GM19452 (cell line): ENCODE measurements around the gene RPS6KB1.
"Not testable (repeated sequence)": the region's sequence is repeated elsewhere in the genome, so short reads cannot be mapped to it uniquely, and the experiment has no call there.

Experiments used
- ATAC-seq: cut with Tn5 transposase; IDR thresholded peaks from one replicate; pipeline ENCODE4 v1.9.1; 2021; ENCODE audit not compliant: unreplicated experiment

RPS6KB1 gene

DNA sequence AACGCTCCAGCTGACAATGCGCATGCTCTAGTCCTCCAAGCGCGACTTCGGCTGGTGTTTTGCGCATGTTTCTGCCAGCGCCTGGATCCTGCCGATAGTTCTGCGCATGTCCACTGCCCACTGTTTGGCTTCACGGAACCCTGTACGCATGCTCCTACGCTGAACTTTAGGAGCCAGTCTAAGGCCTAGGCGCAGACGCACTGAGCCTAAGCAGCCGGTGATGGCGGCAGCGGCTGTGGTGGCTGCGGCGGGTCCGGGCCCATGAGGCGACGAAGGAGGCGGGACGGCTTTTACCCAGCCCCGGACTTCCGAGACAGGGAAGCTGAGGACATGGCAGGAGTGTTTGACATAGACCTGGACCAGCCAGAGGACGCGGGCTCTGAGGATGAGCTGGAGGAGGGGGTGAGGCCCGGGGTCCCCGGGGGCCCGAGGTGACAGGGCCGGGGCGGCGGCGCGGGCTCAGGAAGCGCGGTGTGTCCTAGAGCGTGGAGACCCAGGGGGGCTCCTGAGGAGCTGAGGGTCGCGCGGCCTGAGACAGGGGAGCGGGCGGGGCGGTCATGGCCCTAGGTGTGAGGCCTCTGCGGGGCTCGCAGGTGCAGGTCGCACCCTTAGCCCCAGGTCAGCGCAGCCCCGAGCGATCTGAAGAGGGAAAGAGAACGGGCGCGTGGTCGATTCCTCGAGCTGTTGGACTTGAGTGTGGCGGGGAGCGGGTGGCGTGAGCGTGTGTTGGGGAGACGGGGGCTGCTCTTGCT, at the start of gene RPS6KB1, which contains the start of gene TUBD1:
TSS of gene RPS6KB1 (plus strand) at position 198 of the 752 bp plus-strand sequence. CDS start at position 262, 64 bp downstream.
TSS of gene TUBD1 (minus strand) at position 20 of the 752 bp plus-strand sequence. CDS start 1,941 bp downstream, outside the sequence.
- ATAC-seq: peak; percentile 86

DNA sequence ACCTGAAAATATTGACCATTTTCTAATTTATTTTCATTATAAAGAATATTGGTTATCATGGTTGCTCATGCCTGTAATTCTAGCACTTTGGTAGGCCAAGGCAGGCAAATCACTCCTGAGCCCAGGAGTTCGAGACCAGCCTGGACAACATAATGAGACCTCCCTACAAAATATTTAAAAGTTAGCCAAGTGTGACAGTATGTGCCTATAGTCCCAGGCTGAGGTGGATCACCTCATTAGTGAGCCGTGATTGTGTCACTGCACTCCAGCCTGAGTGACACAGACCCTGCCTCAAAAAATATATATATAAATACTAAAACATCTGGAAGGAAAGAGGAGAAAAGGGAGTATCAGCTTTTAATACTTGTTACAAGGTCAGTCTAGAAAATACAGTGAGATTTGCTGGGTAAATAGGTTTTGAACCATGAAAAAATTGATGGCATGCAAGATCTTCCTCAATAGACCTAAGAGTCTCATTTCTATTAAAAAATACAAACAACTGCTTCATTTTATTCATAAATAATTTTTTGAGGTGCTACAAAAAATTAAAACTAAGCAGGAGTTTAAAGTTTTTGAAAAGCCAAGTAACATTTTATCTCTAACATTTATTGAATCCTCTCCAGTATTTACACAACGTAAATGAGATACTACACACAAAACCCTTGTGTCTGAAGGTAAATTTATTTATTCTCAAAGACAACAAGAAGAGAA, 47.9 kb upstream of the RPS6KB1 start:
- ATAC-seq: no peak

DNA sequence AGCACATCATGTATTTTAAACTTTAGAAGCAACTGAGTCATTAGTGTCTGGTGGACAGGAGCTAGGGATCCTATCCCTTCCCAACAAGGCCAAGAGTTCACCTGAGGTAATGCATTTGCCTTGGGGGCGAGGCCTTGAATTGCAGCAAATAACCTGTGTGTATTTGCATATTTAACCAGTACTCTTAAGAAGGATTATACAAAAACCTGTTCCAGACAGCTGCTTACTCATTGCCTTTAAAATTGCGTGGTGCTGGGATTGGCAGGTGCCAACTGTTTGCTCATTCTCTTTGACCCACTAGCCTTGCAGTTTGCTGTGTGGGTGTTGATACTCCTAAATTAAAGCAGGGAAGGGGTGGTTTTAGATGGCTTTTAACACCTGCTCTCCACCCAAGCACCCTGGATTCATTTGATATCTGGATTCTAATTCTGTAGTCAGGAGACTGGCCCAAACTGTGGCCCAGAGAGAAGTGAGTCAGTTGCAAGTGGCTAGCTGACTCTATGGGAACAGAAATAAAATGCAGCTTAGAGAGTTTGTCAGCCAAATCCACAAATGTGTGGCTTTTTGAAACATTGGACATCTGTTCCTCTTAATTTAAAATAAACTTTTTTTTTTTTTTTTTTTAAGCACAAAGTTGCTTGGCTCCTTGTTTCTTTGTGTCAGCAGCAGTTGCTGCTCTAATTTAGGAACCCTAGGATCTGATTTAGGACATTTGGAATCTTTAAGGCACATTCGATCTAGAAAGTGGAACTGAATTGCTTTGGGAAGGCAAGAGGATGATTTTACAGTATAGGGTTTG, 47.1 kb upstream of the RPS6KB1 start:
- ATAC-seq: no peak

DNA sequence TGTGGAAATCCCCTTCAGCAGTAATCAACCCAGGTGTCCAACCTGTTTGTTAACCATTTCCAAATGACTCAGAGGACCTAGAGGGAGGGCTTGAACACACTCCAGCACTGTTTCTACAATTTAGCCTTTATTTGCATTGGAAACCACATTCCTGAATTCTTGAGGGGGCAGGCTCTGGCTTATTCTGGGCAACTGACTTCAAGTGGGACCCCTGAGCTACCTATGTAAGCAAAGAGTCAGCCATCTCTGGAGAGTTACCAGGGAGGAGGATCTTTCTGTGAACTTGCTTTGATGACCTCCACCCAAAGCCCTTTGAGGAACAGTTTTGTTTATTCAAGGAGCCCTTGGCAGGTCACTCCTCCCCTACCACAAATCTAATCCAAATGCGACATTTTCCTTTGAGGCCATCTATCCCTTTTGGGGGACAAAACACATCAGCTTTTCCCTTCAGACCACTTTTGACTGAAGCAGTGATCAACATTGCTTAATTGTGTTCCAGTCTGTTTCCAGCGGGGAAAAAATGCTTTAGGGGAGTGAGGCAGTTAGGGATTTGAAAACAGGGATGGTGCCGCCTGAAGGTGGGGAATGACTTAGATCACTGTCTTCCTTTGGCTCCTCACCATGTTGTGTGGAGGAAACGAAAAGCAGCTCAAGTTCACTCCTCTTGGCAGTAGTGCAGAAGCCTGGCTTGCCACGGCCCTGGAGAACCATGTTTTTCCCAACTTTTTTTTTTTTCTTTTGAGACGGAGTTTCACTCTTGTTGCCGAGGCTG, 46.3 kb upstream of the RPS6KB1 start:
- no peak for ATAC-seq

DNA sequence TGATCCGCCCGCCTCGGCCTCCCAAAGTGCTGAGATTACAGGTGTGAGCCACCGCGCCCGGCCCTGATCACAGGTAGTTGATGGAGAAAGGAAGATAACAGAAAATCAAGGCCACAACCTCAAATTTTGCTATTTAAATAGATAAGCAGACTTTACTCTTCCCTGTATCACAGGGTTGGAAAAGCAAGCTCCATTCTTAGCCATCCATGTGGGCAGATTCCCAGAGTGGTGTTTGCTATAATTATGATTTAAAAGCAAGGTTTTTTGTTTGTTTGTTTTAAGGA, 44.6 kb upstream of the RPS6KB1 start:
- ATAC-seq: no peak

DNA sequence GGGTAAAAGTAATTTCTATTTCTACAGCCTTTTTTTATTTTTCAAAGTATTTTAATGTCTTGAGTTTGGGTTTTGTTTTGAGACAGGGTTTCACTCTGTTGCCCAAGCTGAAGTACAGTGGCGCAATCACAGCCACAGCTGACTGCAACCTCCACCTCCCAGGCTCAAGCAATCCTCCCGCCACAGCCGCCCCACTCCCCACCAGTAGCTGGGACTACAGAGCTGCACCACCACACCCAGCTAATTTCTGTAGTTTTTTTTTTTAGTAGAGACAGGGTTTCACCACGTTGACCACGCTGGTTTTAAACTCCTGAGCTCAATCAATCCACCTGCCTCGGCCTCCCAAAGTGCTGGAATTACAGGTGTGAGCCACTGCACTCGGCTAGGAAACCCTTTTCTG, 44.1 kb upstream of the RPS6KB1 start:
- ATAC-seq: peak; percentile 49

DNA sequence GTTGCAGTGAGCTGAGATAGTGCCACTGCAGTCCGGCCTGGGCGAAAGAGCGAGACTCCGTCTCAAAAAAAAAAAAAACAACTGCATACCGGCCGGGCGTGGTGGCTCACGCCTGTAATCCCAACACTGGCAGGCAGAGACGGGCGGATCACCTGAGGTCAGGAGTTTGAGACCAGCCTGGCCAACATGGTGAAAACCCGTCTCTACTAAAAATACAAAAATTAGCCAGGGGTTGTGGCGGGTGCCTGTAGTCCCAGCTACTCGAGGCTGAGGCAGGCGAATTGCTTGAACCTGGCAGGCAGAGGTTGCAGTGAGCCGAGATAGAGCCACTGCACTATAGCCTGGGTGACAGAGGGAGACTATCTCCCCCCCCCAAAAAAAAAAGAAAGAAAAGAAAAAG, 42.6 kb upstream of the RPS6KB1 start:
- ATAC-seq: not testable (repeated sequence)

DNA sequence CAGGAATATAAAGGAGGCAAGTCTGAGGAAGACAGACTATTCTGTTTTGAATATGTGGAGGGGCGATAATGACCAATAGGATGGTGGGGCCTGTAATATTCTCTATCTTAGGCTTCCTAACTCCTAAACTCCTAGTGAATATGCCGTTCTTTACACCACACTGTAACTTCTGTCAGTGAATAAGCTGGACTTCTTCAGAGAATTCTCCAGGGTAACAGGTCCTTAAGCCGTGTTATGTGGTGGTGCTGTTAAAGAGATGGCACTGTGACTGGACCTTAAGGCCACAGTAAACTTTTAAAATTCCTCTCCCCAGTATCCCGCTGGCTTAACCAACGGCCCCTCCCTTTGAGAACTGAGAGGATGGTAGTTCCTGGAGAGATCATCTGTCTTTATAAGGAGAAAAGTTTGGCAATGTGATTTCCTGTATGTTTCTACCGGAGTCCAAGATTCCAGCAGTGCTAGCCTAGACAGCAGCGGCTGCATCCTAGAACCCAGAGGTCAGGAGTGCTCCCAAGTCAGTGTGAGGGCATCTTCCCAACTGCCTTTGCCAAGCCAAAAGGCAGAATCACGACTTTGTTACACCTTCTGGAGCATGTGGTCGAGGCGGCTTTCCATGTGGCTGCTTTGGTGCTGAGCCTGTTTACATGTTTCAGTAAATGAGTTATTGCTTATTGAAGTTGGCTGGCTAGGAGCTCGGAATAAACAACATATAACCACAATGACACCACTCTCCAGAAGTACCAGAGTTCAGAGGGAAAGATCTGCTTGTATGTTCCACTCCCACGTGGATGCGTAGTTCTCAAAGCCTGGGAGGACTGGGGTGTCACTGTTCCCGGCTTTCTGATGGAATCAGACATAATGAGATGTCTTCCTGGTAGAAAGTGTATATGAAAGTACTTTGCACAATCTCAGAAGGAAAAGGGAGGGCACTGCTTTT, 41.2 kb upstream of the RPS6KB1 start:
- ATAC-seq: no peak

DNA sequence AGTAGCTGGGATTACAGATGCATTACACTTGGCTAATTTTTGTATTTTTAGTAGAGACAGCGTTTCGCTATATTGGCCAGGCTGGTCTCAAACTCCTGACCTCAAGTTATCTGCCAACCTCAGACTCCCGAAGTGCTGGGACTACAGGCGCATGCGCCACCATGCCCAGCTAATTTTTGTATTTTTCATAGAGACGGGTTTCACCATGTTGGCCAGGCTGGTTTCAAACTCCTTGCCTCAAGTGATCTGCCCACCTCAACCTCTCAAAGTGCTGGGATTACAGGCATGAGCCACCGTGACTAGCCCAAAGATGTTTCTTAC, 40.1 kb upstream of the RPS6KB1 start:
- not testable (repeated sequence) for ATAC-seq

DNA sequence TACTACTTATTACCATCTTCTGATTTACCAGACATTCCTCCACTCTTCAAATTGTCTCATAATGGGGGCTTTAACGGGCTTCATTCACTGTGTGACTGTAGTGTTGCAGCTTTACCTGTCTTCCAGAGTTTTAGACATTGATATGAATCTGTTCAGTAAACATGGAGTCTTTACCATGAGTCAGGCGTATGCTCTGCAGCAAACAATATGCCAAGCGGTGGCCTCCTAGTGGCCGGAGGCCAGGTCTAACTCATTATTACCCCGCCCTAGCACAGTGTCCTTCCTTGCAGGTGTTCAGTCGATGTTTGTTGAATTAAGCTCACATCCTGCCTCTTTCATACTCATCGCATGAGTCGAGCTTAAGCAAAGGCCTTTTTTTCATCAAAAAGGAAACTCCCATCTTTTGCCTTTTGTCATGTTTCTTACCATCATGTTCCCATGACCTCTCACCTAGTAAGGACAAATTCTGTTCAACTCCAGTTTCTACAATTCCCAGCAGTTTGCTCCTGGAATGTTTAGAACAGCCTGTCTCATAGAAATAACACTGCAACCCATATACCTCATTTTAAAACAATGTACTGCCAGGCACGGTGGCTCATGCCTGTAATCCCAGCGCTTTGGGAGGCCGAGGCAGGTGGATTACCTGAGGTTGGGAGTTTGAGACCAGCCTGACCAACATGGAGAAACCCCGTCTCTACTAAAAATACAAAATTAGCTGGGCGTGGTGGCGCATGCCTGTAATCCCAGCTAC, 39.6 kb upstream of the RPS6KB1 start:
- no peak for ATAC-seq

DNA sequence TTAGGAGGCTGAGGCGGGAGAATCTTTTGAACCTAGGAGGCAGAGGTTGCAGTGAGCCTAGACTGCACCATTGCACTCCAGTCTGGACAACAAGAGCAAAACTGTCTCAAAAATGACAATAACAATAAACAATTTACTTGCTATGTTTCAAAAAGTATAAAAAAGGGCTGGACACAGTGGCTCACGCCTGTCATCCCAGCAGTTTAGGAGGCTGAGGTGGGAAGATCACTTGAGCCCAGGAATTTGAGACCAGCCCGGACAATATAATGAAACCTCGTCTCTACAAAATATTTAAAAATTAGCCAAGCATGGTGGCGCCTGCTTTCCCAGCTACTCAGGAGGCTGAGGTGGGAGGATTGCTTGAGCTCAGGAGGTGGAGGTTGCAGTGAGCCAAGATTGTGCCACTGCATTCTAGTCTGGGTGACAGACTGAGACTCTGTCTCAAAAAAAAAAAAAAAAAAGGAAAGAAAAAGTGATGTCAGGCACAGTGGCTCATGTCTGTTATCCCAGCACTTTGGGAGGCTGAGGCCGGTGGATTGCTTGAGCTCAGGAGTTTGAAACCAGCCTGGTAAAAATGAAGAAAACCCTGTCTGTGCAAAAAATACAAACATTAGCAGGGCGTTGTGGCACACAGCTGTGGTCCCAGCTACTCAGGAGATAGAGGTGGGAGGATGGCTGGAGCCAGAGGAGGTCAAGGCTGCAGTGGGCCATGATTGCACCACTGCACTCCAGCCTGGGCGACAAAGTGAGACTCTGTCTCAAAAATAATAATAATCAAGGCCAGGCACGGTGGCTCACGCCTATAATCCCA, 38.8 kb upstream of the RPS6KB1 start:
- ATAC-seq: not testable (repeated sequence)

DNA sequence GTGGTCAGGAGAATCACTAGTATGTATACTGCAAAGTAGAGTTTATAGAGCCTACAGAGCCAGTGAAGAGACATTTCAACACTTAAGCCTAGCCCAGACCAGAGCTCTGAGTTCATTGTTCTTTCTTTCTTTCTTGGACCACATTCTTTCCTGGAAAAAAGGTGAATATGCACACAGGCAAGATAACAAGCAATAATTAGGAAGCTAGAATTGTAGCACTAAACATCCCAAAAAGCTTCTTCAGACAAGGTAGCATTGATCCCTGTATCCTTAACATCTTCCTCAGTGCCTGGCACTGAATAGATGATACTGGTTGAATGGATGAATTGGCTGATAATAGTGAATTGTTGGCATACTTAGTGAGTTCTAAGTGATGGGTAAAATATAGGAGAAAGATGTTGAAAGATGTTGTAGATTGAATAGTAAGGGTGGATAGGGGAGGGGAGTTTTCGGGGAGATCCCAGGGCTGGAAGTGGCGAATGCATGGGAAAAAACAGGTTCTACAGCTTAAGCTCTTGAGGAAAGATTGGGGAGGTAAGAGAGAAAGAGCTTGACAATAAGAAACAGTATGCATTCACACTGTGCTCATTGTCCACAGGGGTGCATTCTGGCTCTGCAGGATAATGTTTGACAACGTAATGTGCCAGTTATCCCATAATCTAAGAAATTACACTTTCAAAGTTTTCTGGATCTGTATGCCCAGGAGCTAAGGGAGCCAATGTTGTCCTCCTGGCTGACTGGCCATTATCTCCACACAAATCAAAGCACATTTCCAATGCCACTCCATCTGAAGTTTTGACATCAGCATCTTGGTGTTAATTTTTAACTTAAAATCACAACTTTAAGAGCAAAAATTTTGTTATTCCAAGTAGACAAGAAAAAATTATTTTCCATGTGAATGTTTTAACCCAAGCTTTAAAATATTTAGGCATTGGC, 35.8 kb upstream of the RPS6KB1 start:
- no peak for ATAC-seq

DNA sequence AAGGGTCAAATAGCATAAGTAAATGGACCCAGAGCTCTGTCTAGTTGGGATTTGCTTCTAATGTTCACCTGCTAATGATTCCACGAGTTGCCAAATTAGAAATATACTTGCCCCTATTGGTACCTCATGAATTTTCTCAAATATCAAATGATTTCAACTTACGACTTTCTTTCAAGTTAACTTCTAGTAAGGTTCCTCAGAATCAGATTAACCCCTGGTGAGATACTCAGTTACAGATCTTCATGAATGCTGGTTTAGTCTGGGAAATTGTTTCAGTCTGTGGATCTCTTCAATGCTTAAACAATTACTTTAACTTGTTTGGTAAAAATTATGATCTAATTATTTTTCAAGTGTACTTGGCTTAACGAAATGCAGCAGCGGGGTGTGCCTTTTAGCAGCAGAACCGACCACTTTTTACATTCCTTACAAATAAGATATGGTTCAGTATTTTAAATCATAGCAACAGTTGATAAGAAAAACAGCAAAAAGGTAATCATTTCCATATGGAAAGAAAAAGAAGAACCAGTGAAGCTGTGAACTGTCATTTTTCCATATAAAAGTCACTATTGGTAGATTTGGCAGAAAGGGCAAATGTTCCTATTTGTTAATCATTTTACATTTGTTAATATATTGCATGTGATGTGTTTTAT, 34.6 kb upstream of the RPS6KB1 start:
- no peak for ATAC-seq

DNA sequence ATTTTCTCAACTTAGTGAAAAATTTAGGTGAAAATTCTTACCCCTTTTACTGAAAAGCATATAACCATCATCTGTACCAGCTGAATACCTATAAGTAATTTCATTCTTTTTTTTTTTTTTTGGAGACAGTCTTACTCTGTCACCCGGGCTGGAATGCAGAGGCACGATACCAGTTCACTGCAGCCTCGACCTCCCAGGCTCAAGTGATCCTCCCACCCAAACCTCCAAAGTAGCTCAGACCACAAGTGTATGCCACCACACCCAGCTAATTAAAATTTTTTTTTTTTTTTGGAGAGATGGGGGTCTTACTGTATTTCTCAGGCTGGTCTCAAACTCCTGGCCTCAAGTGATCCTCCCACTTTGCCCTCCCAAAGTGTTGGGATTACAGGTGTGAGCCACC, 34.0 kb upstream of the RPS6KB1 start:
- no peak for ATAC-seq

DNA sequence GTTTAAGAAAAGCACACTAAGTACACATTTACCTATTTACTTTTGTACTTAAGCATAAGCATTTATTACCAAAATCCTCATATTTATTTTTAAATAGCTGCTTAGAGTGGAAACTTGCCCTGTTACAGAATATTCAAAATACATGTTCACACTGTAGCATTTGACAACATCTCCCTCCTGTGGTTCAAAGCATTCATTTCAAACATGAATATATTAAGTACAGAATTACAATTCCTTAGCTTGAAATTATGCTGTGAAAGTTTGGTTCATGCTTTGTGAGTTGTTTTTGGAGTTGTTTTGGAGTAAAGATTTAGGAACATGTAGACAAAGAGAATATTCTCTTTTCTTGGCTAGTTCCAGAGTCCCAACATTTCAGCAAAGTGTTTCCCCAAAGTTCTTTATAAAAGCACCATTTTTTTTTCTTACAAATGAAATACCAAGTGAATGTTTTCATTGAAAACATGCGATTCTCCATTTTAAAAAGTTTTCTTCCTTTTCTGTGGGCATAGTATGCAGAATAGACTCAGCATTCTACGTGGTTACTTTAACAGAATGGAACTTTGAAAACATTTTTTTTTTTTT, 33.4 kb upstream of the RPS6KB1 start:
- no peak for ATAC-seq

DNA sequence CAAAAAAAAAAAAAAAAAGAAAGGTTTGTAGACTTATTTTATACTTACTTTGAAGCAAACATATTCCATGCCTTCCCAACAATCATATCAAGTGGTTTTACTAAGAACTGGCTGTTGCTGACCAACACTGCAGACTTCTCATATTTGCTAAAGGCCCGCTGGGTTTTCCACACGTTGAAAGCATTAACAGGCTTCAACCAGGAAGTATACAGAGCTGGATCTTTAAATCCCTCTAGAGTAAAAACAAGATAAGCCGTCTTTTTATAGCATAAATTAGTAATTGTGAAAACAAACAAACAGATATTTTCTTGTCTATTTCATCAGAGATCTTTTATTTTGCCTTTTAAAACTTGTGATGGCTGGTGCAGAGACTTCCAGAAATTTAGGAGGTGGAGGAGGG, 29.3 kb upstream of the RPS6KB1 start:
- no peak for ATAC-seq

DNA sequence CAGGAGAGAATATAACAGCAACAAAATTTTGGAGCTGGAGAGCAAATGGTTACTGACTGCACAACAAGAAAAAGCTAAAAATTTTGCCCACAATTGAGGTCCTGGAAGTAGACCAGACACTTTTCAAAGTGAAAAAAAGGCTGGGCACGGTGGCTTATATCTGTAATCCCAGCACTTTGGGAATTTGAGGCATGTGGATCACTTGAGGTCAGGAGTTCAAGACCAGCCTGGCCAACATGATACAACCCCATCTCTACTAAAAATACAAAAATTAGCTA, 23.0 kb upstream of the RPS6KB1 start:
- ATAC-seq: no peak
